HG02571 (cell line): Measurements from ENCODE around the gene PGLYRP1.

Experiments used
- ATAC-seq: cut with Tn5 transposase; IDR thresholded peaks from one replicate; pipeline ENCODE4 v1.9.1; 2021; ENCODE audit warnings: mild to moderate bottlenecking, moderate library complexity; ENCODE audit not compliant: unreplicated experiment

Gene PGLYRP1

GRCh38 chr19:46022431-46023310, at the start of gene PGLYRP1:
PGLYRP1 (minus strand) TSS chr19:46023053; CDS start chr19:46023021, 32 bp downstream.
- ATAC-seq = no peak

GRCh38 chr19:46069806-46070341, 47.0 kb upstream of the PGLYRP1 start:
- no peak for ATAC-seq

- ATAC-seq = no peak
These were observed 45.7 kb upstream of the PGLYRP1 start for GRCh38 chr19:46068345-46069258.

GRCh38 chr19:46067691-46068090, 44.8 kb upstream of the PGLYRP1 start:
- no peak for ATAC-seq

- ATAC-seq = no peak
These were observed 43.6 kb upstream of the PGLYRP1 start for GRCh38 chr19:46066471-46066870.

- no peak for ATAC-seq
These were observed 42.7 kb upstream of the PGLYRP1 start for GRCh38 chr19:46065486-46066071.

GRCh38 chr19:46063201-46063600, 40.3 kb upstream of the PGLYRP1 start:
- ATAC-seq = no peak

GRCh38 chr19:46060012-46060411, 37.2 kb upstream of the PGLYRP1 start:
- no peak for ATAC-seq

GRCh38 chr19:46058778-46059177, 35.9 kb upstream of the PGLYRP1 start:
- no peak for ATAC-seq

GRCh38 chr19:46056536-46056935, 33.7 kb upstream of the PGLYRP1 start:
- no peak for ATAC-seq

- no peak for ATAC-seq
These were observed 30.0 kb upstream of the PGLYRP1 start for GRCh38 chr19:46052896-46053295.

GRCh38 chr19:46049597-46049996, 26.7 kb upstream of the PGLYRP1 start:
- ATAC-seq = no peak

- no peak for ATAC-seq
These were observed 20.7 kb upstream of the PGLYRP1 start for GRCh38 chr19:46043519-46043918.

GRCh38 chr19:46042252-46042883, 19.5 kb upstream of the PGLYRP1 start:
- ATAC-seq = no peak

- ATAC-seq = no peak
These were observed 18.2 kb upstream of the PGLYRP1 start, which contains the start of gene IGFL4 for GRCh38 chr19:46040952-46041500. IGFL4 (minus strand) TSS chr19:46041002; CDS start chr19:46040962, 40 bp downstream.

GRCh38 chr19:46040125-46040524, 17.3 kb upstream of the PGLYRP1 start:
- ATAC-seq = no peak

- no peak for ATAC-seq
These were observed 13.9 kb upstream of the PGLYRP1 start for GRCh38 chr19:46036744-46037128.

- no peak for ATAC-seq
These were observed 13.3 kb upstream of the PGLYRP1 start for GRCh38 chr19:46035986-46036743.

- ATAC-seq = no peak
These were observed 12.7 kb upstream of the PGLYRP1 start for GRCh38 chr19:46035546-46035945.
